HG03378 (cell line): ENCODE measurements around the gene CASTOR1.

Source experiments
- ATAC-seq: cut with Tn5 transposase; IDR thresholded peaks from one replicate; pipeline ENCODE4 v1.9.1; 2021; ENCODE audit warnings: mild to moderate bottlenecking, moderate library complexity; ENCODE audit not compliant: unreplicated experiment

Gene CASTOR1

DNA sequence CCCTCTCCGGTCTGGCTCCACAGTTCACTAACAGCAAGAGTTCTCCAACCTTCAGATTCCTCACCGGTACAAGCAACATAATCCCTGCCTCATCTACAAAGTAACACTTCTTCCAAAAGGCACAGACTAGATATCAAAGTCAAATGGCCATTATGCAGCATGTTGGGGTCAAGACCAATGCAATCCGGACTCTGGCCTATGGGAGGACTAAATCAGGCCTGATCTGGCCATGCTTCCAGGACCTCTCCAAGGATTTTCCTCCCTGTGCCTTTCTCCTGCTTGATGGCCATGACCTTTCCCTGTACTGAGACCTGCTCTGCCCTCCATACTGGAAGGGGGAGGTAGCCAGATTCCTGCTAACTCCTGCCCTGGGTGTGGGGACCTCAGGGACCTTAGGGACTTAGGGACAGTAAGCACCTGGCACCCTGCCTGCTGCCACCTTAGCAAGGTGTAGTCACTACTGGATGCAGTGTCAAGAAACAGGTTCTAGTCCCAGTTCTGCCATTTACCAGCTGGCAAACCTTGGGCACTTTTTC, 30.8 kb upstream of the CASTOR1 start:
- ATAC-seq: no peak

DNA sequence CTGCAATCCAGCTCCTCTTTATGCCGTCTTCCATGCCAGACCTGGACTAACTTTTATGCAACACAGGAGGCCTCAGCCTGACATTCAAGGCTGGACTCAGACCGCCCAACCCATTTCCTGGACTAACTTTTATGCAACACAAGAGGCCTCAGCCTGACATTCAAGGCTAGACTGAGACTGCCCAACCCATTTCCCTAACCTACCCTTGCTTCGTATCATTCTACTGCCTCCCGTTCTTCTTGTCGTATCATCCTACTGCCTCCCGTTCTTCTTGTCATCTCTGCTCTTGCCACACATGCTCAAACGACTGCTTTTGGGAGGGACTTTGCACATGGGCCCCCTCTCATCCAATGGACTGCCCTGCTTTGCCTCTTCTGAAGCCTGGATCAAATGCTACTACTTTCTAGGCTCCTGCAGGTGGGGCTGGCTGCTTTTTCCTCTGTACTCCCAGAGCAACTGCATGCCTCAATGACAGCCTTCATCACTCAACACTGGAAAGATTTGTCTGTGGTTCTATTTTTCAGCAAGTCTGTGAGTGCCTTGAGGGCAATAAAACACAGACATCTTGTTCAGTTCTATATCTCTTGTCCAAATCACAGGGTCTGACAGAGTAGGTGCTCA, 29.6 kb upstream of the CASTOR1 start:
- no peak for ATAC-seq

DNA sequence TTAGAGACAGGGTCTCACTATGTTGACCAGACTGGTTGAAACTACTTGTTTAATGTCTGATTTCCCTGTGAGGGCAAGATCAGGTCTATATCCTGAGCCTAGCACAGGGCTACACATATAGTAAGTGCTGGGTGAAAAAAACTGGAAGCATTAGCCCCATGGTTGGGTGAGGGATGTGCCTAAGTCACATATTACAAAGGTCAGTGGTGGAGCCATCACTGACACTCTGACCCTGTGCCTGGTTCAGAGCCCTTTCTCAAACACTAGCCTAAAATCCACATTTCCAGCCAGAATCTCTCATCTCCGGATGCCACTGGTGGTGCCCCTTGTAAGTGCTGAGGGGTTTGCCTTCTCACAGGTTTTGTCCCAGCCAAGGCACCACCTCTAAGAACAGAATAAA, 28.5 kb upstream of the CASTOR1 start:
- ATAC-seq: no peak

DNA sequence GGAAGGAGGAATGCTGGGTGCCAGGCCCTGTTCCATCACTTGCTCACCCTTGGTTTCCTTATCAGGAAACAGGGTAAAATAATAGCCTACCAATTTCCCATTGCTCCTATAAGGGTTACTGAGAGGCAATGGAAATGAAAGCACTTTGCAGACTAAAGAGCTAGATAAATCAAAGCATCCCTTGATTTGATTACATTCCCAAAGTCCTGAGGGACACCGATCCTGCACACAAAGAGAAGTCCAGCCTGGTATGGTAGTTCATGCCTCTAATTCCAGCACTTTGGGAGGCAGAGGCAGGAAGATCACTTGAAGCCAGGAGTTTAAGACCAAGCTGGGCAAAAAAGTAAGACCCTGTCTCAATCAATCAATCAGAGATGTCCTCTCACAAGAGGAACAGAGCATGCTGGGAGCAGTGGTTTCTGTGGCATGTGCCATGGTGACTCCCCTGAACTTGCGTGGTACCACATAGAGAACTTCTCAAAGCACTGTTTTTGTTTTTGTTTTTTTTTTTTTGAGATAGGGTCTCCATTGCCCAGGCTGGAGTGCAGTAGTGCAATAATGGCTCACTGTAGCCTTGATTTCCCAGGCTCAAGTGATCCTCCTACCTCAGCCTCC, 26.8 kb upstream of the CASTOR1 start:
- no peak for ATAC-seq

DNA sequence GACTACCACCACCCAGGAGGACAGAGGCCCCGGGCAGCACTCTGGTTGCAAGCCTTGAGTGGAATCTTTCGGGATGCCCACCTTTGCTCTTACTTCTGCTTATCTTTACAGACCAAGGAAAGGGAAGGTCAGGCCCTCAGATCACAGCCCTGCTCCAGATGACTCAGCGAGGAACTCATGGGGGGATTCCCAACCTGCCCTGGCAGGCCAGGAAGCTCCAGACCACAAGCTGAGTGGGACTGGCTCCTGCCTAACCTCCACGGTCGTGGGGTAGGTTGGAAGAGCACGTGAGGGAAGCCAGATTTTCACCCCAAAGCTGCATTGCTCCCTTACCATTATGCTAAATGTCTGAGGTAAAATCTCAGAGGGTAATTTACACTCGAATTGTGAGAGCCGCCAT, 25.6 kb upstream of the CASTOR1 start:
- no peak for ATAC-seq

DNA sequence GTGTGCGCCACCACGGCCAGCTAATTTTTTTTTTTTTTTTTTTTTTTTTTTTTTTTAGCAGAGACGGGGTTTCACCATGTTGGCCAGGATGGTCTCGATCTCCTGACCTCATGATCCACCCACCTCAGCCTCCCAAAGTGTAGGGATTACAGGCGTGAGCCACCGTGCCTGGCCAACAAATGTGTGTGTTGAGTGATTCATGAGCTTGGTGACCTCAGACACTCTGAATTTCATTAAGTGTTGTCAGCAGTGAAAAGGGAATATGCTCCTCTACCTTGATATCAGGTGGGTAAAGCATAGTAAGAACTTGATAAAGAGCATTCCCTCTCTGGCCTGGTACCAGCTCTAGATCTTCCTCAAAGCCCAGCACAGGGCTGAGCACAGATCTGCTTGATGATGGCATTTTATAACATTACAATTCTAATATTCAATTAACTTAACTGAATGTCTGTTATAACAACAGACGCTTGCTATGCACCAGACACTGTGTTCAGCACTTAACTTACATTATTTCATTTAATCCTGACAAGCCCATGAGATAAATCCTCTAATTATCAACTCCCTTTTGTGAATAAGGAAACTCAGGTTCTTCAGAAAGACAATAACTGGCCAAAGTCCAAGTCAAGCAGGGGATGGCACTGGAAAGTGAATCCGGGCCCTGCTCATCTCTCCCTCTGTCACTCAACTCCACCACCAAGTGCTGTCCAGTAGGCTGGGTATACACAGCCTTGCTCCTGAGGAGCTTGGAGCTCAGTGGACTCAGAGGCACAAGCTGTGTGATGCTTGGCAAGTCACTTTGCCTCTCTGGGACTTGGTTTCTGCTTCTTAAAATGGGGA, 24.4 kb upstream of the CASTOR1 start:
- ATAC-seq: no peak

DNA sequence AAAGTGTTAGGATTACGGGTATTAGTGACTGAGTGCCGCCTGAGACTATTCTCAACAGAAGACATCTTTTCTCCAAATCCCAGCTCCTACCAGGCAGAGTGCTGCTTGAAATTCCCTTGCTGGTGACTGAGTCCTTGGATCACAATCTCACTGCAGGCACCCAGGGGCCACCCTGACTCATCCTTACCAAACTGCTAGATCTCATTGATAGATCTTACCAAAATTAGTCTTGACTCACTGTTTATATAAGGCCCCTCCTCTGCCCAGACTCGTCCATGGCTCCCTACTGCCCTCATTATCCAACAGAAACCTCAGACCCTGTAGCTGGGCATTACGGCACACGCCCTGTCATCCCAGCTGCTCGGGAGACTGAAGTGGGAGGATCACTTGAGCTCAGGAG, 22.7 kb upstream of the CASTOR1 start:
- no peak for ATAC-seq

DNA sequence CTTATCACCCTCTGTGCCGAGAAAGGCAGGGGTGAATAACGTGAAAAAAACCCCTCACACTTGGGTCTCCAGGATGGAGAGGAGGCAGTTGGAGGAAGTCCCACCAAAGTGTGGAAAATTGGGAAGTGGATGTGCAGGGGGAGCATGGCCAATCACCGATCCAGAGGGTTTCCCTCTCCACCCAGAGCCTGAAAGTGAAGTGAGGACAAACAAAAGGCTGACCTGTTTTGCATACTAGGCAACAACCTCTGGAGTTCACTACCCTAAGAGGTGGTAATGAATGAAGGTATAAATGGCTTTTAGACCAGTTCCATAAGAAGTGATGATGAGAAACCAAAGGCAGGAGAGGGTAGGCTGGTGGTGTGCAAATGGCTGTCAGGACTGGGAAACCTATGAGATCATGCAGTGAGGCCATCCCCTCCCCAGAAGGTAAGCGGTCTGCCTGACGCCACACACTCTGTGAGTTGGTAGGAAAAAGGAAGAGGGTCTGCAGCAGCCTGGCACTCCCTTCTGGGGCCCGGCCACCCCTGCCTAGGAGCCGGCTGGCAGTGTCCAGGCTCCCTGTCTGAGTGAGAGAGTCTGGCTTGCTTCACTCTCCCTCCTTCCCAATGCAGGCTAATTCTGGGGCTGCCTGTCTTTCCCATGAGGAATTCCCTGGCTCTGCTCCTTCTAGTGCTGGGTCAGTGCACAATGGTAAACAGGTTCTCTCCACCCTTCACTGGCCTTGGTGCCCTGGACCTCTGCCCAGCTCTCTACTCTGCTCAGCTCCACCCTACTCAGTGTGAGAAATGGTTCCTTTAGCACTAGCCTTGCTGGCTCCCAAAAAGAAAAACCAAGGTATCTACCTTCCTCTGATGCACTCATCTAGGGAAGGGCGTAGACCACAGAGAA, 21.8 kb upstream of the CASTOR1 start:
- ATAC-seq: no peak

DNA sequence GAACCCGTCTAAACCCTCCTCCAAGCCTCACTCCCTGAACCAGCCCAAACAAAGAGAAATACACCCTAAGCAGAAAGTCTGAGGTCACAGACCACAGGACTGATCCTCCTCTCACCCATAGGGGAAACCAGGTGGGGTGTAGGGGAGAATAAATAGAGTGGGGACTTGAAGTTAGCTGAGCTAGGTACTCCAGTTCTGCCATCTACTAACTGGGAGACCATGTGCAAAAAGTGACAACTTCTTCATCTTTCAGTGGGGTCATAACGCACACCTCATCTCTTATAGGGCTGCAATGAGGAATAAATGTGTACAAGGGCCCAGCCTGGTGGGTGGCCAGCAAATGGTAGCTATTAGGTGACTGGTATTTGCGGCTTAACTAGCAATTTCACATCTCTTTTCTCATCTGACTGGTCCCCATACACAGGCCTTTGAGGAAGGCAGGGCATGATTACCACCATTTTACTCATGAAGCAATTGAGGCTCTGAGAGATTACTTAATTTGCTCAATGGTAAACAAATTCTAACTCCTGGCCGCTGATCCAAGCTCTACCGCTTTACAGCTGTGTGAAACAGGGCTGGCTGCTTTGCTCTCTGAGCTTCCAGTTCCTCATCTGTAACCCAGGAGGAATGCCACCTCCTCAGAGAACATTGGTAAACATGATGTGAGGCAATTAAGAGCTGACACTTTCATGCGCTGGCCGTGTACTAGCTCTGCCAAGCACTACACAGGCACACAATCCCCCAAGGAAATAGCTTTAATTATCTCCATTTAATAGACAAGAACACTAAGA, 20.8 kb upstream of the CASTOR1 start:
- ATAC-seq: no peak

DNA sequence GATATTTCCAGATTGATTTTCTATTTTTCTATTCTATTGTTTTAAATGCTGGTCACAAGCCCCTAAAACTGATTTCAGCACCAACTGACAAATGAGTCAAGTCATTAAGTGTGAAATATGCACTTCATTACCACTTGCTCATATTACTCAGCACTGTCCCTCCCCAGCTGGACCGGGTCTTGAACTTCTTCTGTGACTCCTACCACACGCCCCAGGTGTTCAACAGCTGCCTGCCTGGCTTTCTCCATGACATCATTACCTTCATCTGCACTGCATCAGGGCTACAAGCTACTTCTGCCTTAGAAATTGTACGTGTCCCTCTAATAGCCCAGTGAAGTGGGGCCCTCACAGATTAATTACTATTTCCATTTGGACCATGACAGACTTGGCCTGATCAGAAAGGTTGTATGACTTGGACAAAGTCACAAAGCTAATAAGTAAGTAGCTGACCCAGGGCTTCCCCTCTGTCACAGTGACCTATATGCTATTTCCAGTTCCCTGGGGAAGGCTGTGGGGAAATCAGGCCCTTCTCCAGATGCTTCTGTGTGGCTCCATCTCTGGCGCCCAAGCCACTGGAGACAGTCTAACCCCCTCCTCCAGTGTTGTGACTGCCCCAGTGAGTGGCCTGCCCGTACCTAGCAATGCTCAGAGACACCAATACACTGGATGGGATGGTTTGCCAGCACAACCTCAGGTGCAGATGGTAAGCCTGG, 19.4 kb upstream of the CASTOR1 start:
- ATAC-seq: no peak

DNA sequence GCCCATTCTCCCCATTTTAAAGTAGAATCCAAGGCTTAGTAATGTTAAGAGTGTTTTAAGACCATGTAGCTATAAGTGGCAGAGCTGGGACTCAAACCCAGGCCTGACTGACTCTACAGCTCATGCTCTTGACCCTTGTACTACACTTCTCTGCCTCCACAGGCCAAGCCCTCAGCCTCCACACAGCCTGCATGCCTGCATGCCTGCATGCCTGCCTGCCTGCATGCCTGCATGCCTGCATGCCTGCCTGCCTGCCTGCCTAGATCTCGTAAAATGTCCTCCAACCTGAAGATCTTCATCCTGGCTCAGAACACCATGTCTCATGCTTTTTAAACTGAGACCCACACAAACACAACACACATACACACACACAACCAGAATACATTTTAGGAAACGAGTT, 18.8 kb upstream of the CASTOR1 start:
- no peak for ATAC-seq

DNA sequence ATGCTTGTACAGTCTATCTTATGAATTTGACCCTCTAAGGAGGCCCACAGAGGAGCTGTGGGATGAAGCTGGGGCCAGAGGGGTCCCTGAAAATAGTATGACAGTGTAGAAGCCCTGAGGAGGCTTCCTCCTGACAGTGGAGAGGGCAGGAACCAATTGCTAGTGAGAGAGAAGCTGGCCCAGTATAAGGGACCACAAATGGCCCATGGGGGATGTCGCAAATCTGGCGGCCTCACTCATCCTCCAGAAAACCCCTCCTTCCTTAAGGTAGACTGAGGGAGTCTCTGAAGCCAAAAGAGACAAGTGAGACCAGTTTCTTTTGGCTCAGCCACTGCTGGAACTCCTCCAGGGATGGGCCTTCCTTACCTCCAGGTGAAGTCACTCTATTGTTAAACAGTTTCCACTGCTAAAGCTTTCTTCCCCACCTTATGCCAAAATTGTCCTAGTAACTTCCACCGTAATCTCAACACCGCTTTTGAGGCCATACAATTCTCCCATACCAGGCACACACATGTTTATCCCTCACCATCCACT, 17.8 kb upstream of the CASTOR1 start:
- no peak for ATAC-seq

DNA sequence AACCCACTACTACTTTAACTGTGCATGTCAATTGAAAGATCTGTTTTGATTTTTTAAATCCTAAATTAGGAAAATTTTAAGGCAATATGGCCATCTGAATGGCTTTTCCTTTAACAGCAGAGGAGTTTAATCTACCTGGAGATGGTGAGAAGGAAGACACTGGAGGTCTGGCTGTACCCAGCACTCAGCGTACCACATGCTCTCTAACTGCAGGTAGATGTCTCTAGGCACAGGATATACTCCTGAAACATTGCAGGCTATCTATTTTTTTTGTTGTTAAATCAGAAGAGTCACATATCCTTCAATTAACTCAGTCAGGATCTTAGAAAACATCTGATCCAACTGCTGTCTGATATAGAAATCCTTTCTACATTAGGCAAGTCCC, 17.3 kb upstream of the CASTOR1 start:
- ATAC-seq: no peak

DNA sequence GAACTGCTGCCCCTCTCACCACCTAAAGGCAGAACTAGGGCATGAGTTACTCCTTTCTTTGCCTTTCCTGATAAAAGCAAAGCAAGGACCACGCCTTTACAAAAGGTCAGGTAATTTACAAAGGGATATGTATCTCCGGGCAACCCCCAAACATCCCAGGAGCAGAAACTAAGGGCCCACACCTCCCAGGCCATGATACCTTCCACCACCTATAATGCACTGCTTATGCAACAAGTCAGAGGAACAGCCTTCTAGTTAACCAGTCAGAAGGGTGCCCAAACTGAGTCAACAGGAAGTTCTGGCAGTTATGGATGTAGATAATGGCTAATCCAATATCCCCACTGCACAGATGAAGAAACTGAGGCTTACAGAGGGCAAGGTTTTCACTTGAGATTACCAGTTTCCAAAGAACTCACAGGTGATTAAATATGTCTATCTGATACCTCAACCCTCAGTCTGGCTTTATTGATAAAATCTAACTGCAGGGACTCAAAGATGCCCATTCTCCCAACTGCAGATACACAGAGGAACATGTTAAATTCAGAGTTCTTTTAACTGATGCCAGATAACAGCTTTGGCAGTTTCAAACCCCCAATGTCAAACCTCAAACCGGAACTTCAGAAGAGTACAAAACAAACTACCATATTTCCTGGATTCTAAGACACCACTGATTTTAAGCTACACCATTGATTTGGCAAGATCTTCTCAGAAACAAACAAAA, 16.8 kb upstream of the CASTOR1 start:
- no peak for ATAC-seq

DNA sequence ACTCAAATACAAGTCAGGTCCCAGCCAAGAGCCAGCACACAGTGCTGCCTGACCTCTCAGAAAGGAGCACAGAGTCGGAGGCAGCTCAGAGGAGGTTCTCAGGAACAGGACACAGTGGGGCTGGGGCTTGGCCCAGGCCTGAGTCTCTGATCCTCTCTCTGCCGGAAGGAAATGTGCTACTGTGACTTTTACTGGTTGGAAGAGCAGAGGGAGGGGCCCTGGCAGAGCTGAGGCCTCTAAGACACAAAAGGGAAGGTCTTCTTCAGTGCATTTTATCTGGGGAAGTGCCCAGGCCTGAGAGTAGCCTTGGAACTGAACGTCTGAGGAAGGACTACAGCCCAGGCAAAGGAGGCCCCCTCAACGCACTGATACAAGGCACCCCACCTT, 16.2 kb upstream of the CASTOR1 start:
- ATAC-seq: no peak

DNA sequence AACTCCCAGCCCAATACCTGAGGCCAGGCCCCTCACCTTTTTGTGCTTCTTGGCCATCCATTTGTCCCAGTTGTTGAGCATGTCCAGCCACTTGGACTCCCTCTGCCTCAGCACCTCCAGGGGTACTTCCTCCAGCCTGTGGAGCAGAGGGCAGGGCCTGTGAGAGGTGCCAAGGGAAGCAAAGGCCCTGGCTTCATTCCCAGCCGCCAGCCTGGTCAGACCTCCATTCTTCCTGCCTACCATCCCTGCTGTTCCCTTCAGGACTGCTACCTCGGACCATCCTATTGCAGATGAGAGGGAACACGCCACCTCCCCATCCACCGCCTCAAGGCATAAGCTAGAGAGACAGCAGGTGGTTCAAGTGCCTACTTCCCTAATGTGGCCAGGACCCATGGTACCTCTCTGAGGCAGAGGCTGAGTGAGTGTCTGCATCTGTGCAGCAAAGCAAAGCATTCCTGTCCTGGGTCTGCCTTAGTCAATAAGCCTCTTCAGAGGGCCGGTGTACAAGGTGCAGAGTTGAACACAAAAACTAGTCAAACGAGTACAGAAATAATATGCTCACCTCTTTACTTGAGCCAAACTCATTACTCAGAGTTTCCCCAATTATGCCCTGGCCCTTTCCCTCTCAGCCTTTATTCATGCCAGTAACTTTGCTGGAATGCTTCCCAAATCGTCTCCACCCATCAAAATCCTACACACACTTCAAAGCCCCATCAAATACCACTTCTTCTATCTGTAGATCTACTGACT, 15.4 kb upstream of the CASTOR1 start:
- no peak for ATAC-seq

DNA sequence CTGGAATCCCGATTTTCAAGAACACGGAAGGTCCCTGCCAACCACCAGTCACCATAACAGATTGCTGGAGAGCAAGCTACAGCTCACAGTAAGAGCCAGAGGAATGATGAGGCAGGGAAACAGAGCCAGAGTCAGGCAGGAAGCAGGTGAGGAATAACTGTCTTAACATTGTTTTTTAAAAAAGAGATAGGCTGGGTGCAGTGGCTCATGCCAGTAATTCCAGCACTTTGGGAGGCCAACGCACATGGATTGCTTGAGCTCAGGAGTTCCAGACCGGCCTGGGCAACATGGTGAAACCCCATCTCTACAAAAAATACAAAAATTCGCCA, 13.5 kb upstream of the CASTOR1 start:
- ATAC-seq: no peak
